Panc1 (cell line): ENCODE data around the gene FNIP2. TPM values are rescaled to one million over a fixed set of nuclear protein-coding genes. Genes with fewer than 3 reads are reported as not detected.

ENCODE experiments used
- ATAC-seq: fragments of 200-7000 bp; cut with Tn5 transposase; 2 replicates; pipeline ENCODE4 v1.9.1; 2020; ENCODE audit warnings: mild to moderate bottlenecking, moderate library complexity
- BruUV-seq: library from RNA; stranded (reverse); fragments of 400-500 nt; replicated peaks from 2 replicates; lab custom pipeline; 2021; lab: Mats Ljungman, UMichigan
- CTCF ChIA-PET: fragments of 300-600 bp; sonication (Branson Sonifier 250); formaldehyde crosslinking; loops from one replicate; lab custom pipeline; 2022; ENCODE audit warnings: antibody characterized with exemption; lab: Charles Lee
- POLR2A ChIA-PET: fragments of 300-600 bp; sonication (Branson Sonifier 250); formaldehyde crosslinking; loops from one replicate; lab custom pipeline; 2022; ENCODE audit warnings: antibody characterized with exemption; lab: Charles Lee
- DNase-seq: peaks from one replicate; pipeline ENCODE4 v3.0.0-alpha.2; 2010; ENCODE audit warnings: low read depth, low spot score
- H3K27ac ChIP-seq: 2 replicates; pipeline ENCODE4 v1.5.1; 2011; ENCODE audit warnings: mild to moderate bottlenecking, low read length, inconsistent platforms
- H3K27me3 ChIP-seq: fragments of 200-500 bp; sonication (Bioruptor generic); 2 replicates; pipeline ENCODE4 v1.6.0; 2014; ENCODE audit warnings: low read length, inconsistent platforms; ENCODE audit not compliant: control insufficient read depth, insufficient read depth
- H3K36me3 ChIP-seq: fragments of 200-500 bp; sonication (Bioruptor generic); 2 replicates; pipeline ENCODE4 v1.5.1; 2014; ENCODE audit warnings: inconsistent platforms, mild to moderate bottlenecking, low read length, moderate library complexity; ENCODE audit not compliant: control insufficient read depth, insufficient read depth
- H3K4me1 ChIP-seq: 2 replicates; pipeline ENCODE4 v1.5.1; 2011; ENCODE audit warnings: inconsistent platforms, mild to moderate bottlenecking, low read length, moderate library complexity; ENCODE audit not compliant: control insufficient read depth, insufficient read depth
- H3K4me3 ChIP-seq, 2 experiments: 2 replicates each; pipeline ENCODE4 v1.5.1; 2011 to 2012; ENCODE audit warnings: low read depth in 2 of 2, low read length in 2 of 2, mild to moderate bottlenecking in 2 of 2, inconsistent platforms in 1 of 2, moderate library complexity in 1 of 2
- H3K9me3 ChIP-seq: fragments of 200-500 bp; sonication (Bioruptor generic); 2 replicates; pipeline ENCODE4 v1.5.1; 2014; ENCODE audit warnings: low read depth, mild to moderate bottlenecking, inconsistent platforms, low read length, moderate library complexity; ENCODE audit not compliant: control insufficient read depth, insufficient read depth
- CTCF ChIP-seq: fragments of 450-650 bp; IDR thresholded peaks from 2 replicates; pipeline ENCODE4 v1.5.1; 2017; ENCODE audit warnings: mild to moderate bottlenecking
- POLR2AphosphoS5 ChIP-seq: IDR thresholded peaks from 2 replicates; pipeline ENCODE4 v1.6.1; 2012; ENCODE audit warnings: mild to moderate bottlenecking, low read depth, low read length, moderate library complexity
- SIN3A ChIP-seq: IDR thresholded peaks from 2 replicates; pipeline ENCODE4 v1.6.1; 2012; ENCODE audit warnings: low read depth, mild to moderate bottlenecking, low read length, moderate library complexity, borderline replicate concordance; ENCODE audit not compliant: insufficient read depth
- TCF7L2 ChIP-seq: IDR thresholded peaks from 2 replicates; pipeline ENCODE4 v1.6.1; 2011; ENCODE audit warnings: mild to moderate bottlenecking, low read depth, low read length, inconsistent platforms
- in situ Hi-C: cut with HindIII; loops from 2 replicates; pipeline ENCODE4 v1.10.0; 2016; ENCODE audit warnings: low sequenced_read_pairs, low pct_unique_long_range_greater_than_20kb
- intact Hi-C: fragments of 100-400 bp; cut with micrococcal nuclease; formaldehyde crosslinking; loops from one replicate; pipeline ENCODE4 v1.10.0; 2022; ENCODE audit not compliant: unreplicated experiment
- total RNA-seq: library from RNA; stranded (reverse); gene quantifications from one replicate; pipeline ENCODE4 v1.2.1, GENCODE V29; 2021; ENCODE audit not compliant: unreplicated experiment
- TF ChIP-seq, protein P1 (sequence below), 2 experiments: IDR thresholded peaks; 2 replicates each; pipeline ENCODE4 v1.6.1; 2011 to 2012; ENCODE audit warnings: low read depth in 2 of 2, control low read depth in 1 of 2, low read length in 1 of 2, mild to moderate bottlenecking in 1 of 2, moderate library complexity in 1 of 2; ENCODE audit not compliant: insufficient read depth in 1 of 2

Gene FNIP2
- total RNA-seq, 1 experiment from 2014 or later = 17.7 TPM

- DNase-seq (no peak), ATAC-seq (no peak)
- Histone ChIP-seq H3K4me1 (no peaks in the 10 kb centered on the region), H3K27me3 (no peaks in the 10 kb centered on the region), H3K9me3 (no peaks in the 10 kb centered on the region), H3K4me3 (no peak overlapping the region), H3K27ac (no peak overlapping the region), H3K36me3 (no peaks in the 10 kb centered on the region)
- no TSS peak for BruUV-seq
- ChIA-PET CTCF (no interaction called here), POLR2A (interaction anchor here (0.7 kb wide), 1 partner anchor 34 kb away, joined by 3 read pairs; no protein-coding TSS in a partner anchor)
- intact Hi-C loops = no loop called here
- no peak for TF ChIP-seq TCF7L2
- TF ChIP-seq, protein P1, sequence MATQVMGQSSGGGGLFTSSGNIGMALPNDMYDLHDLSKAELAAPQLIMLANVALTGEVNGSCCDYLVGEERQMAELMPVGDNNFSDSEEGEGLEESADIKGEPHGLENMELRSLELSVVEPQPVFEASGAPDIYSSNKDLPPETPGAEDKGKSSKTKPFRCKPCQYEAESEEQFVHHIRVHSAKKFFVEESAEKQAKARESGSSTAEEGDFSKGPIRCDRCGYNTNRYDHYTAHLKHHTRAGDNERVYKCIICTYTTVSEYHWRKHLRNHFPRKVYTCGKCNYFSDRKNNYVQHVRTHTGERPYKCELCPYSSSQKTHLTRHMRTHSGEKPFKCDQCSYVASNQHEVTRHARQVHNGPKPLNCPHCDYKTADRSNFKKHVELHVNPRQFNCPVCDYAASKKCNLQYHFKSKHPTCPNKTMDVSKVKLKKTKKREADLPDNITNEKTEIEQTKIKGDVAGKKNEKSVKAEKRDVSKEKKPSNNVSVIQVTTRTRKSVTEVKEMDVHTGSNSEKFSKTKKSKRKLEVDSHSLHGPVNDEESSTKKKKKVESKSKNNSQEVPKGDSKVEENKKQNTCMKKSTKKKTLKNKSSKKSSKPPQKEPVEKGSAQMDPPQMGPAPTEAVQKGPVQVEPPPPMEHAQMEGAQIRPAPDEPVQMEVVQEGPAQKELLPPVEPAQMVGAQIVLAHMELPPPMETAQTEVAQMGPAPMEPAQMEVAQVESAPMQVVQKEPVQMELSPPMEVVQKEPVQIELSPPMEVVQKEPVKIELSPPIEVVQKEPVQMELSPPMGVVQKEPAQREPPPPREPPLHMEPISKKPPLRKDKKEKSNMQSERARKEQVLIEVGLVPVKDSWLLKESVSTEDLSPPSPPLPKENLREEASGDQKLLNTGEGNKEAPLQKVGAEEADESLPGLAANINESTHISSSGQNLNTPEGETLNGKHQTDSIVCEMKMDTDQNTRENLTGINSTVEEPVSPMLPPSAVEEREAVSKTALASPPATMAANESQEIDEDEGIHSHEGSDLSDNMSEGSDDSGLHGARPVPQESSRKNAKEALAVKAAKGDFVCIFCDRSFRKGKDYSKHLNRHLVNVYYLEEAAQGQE (IDR thresholded peaks at IDR 0.05; ENCODE audit: insufficient read depth in 1 of 2, low read depth in 2 of 2, low read length in 1 of 2) = no peak
- TF ChIP-seq CTCF = no peak
- TF ChIP-seq SIN3A = no peak
- TF ChIP-seq POLR2AphosphoS5 = no peak
- in situ Hi-C loops = no loop called here
These were observed 64.8 kb downstream of the FNIP2 start for GRCh38 chr4:158833602-158834001.

GRCh38 chr4:158835226-158836001 is 66.6 kb downstream of the FNIP2 start:
- in situ Hi-C loops (no loop called here), intact Hi-C loops (no loop called here)
- no peak overlapping the region for H3K4me3 ChIP-seq
- TF ChIP-seq TCF7L2 = no peak
- TF ChIP-seq SIN3A = no peak
- TF ChIP-seq, protein P1 (IDR thresholded peaks at IDR 0.05; ENCODE audit: insufficient read depth in 1 of 2, low read depth in 2 of 2, low read length in 1 of 2) = no peak
- no peak for TF ChIP-seq POLR2AphosphoS5
- no peak for TF ChIP-seq CTCF
- H3K27me3 ChIP-seq = no peaks in the 10 kb centered on the region
- CTCF ChIA-PET = no interaction called here
- H3K27ac ChIP-seq = no peak overlapping the region
- H3K36me3 ChIP-seq = no peaks in the 10 kb centered on the region
- ATAC-seq = no peak
- no TSS peak for BruUV-seq
- H3K9me3 ChIP-seq = no peaks in the 10 kb centered on the region
- no peaks in the 10 kb centered on the region for H3K4me1 ChIP-seq
- DNase-seq = no peak
- POLR2A ChIA-PET = no interaction called here
